ENCODE measurements around the gene DTYMK.
A peak's percentile ranks its signal among the peaks of the same experiment; 100 is the strongest.

DTYMK gene

DNA sequence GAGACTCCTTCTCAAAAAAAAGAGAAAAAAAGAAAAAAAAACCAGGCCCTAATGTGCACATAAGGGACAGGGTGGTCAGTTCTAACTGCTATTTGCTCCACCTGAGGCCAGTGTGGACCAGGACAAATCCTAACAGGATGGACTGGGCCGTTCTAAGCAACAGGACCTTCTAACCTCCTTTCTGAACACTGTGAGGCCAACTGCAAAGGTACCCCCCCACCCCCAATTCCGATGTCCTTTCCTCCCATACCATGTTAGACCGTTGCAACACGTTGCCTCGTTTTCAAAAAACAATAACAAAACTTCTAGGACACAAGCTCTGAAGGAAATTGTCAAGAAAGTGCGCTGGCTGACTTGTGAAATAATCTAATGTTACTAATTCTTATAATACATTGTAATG is 50.9 kb downstream of the DTYMK start:
- TF ChIP-seq POLR2A (IDR thresholded peaks at IDR 0.05; ENCODE audit: extremely low read depth, insufficient read length) = no peak
- TF ChIP-seq MYC (IDR thresholded peaks at IDR 0.05; ENCODE audit: low read depth, low read length) = peak; percentile 8; the same call in 1 of the 2 replicates
- DNase-seq (ENCODE audit: low read depth) = peak; percentile 66
- peak overlapping the region; percentile 89 for H3K4me3 ChIP-seq (ENCODE audit: low read depth, low read length)

DNA sequence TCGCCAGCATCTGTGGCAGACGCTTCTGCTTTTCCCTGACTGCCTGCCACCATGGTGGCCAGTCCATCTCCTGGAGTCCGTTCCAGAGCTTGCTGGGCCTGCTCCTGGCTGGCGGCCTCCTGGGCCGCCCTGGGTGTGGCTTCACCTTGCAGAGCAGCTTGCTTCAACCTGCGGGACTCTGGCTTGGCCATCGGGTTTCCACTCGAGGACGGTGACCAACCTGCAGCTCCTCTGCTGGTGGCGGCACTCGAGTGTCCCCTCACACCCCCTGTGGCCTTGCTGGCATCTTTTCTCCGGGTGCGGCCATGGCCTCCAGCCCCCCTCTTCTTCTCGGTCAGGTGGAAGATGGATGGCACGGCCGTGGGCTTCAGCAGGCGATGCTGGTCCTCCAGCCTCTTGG is 53.1 kb downstream of the DTYMK start:
- TF ChIP-seq MYC (IDR thresholded peaks at IDR 0.05; ENCODE audit: low read depth, low read length) = no peak
- TF ChIP-seq, protein P1, sequence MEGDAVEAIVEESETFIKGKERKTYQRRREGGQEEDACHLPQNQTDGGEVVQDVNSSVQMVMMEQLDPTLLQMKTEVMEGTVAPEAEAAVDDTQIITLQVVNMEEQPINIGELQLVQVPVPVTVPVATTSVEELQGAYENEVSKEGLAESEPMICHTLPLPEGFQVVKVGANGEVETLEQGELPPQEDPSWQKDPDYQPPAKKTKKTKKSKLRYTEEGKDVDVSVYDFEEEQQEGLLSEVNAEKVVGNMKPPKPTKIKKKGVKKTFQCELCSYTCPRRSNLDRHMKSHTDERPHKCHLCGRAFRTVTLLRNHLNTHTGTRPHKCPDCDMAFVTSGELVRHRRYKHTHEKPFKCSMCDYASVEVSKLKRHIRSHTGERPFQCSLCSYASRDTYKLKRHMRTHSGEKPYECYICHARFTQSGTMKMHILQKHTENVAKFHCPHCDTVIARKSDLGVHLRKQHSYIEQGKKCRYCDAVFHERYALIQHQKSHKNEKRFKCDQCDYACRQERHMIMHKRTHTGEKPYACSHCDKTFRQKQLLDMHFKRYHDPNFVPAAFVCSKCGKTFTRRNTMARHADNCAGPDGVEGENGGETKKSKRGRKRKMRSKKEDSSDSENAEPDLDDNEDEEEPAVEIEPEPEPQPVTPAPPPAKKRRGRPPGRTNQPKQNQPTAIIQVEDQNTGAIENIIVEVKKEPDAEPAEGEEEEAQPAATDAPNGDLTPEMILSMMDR (IDR thresholded peaks at IDR 0.05; ENCODE audit: low read depth, low read length) = no peak
- TF ChIP-seq, protein P2, sequence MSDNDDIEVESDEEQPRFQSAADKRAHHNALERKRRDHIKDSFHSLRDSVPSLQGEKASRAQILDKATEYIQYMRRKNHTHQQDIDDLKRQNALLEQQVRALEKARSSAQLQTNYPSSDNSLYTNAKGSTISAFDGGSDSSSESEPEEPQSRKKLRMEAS (IDR thresholded peaks at IDR 0.05; ENCODE audit: low read depth, low read length) = no peak
- TF ChIP-seq POLR2A (IDR thresholded peaks at IDR 0.05; ENCODE audit: extremely low read depth, insufficient read length) = no peak
- no peak for DNase-seq (ENCODE audit: low read depth)
- no peak overlapping the region for H3K4me3 ChIP-seq (ENCODE audit: low read depth, low read length)

GRCh38 chr2:241632478-241633325 is 53.9 kb downstream of the DTYMK start:
- TF ChIP-seq, protein P1 (IDR thresholded peaks at IDR 0.05; ENCODE audit: low read depth, low read length) = no peak
- TF ChIP-seq POLR2A (IDR thresholded peaks at IDR 0.05; ENCODE audit: extremely low read depth, insufficient read length) (no peak), MYC (IDR thresholded peaks at IDR 0.05; ENCODE audit: low read depth, low read length) (no peak)
- TF ChIP-seq, protein P2 (IDR thresholded peaks at IDR 0.05; ENCODE audit: low read depth, low read length) = no peak
- DNase-seq (ENCODE audit: low read depth) = no peak
- no peak overlapping the region for H3K4me3 ChIP-seq (ENCODE audit: low read depth, low read length)

GRCh38 chr2:241629762-241630435 is 56.7 kb downstream of the DTYMK start:
- no peak overlapping the region for H3K4me3 ChIP-seq (ENCODE audit: low read depth, low read length)
- peak; percentile 53 for DNase-seq (ENCODE audit: low read depth)
- TF ChIP-seq, protein P1 (IDR thresholded peaks at IDR 0.05; ENCODE audit: low read depth, low read length) = no peak
- TF ChIP-seq MYC (IDR thresholded peaks at IDR 0.05; ENCODE audit: low read depth, low read length) (no peak), POLR2A (IDR thresholded peaks at IDR 0.05; ENCODE audit: extremely low read depth, insufficient read length) (no peak)
- TF ChIP-seq, protein P2 (IDR thresholded peaks at IDR 0.05; ENCODE audit: low read depth, low read length) = no peak

DNA sequence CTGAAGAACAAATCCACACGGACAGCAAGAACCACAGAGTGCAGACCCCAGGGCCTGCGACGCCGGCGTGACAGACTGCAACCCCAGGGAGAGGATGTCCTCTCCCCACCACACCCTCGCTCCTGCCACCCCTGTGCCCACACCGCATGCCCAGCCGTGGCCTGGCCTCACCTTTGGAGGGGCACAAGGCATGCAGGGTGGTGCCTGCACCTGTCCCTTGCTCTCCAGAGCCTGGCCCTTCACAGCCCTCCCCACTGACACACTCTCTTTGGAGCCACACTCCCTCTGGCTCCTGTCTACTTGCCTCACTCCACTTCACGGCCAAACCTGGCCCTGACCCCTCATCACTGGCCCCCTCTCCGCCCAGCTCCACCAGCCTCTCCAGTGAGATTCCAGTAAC is 58.9 kb downstream of the DTYMK start:
- no peak overlapping the region for H3K4me3 ChIP-seq (ENCODE audit: low read depth, low read length)
- TF ChIP-seq, protein P2 (IDR thresholded peaks at IDR 0.05; ENCODE audit: low read depth, low read length) = no peak
- TF ChIP-seq, protein P1 (IDR thresholded peaks at IDR 0.05; ENCODE audit: low read depth, low read length) = no peak
- TF ChIP-seq POLR2A (IDR thresholded peaks at IDR 0.05; ENCODE audit: extremely low read depth, insufficient read length) = no peak
- no peak for TF ChIP-seq MYC (IDR thresholded peaks at IDR 0.05; ENCODE audit: low read depth, low read length)
- DNase-seq (ENCODE audit: low read depth) = no peak

All from NB4 (cell line).